Measurements from ENCODE around the gene SLC29A4. TPM values are rescaled to one million over a fixed set of nuclear protein-coding genes. Genes with fewer than 3 reads are reported as not detected.

Gene SLC29A4
- total RNA-seq, 3 donors from 2014 or later: 0.18 to 0.34 (median 0.24) TPM

GRCh38 chr7:5339955-5340354, 57.2 kb downstream of the SLC29A4 start:
- no peaks in the 10 kb centered on the region for H3K4me1 Mint-ChIP-seq (ENCODE audit: low read depth)
- no peak overlapping the region for H3K4me3 Mint-ChIP-seq
- H3K9me3 Mint-ChIP-seq: peaks cover 18% of the 10 kb centered on the region
- DNase-seq (no peak), ATAC-seq (no peak)
- peaks cover 64% of the 10 kb centered on the region for H3K36me3 Mint-ChIP-seq (ENCODE audit: insufficient read depth)
- H3K27me3 Mint-ChIP-seq (ENCODE audit: low read depth): no peaks in the 10 kb centered on the region

GRCh38 chr7:5342631-5343030, 59.9 kb downstream of the SLC29A4 start:
- H3K4me1 Mint-ChIP-seq (ENCODE audit: low read depth): no peaks in the 10 kb centered on the region
- peaks cover 45% of the 10 kb centered on the region for H3K36me3 Mint-ChIP-seq (ENCODE audit: insufficient read depth)
- H3K9me3 Mint-ChIP-seq: peaks cover 8% of the 10 kb centered on the region
- H3K27me3 Mint-ChIP-seq (ENCODE audit: low read depth): no peaks in the 10 kb centered on the region
- DNase-seq: no peak
- ATAC-seq: no peak
- no peak overlapping the region for H3K4me3 Mint-ChIP-seq

- Mint-ChIP-seq H3K36me3 (ENCODE audit: insufficient read depth) (peaks cover 38% of the 10 kb centered on the region), H3K9me3 (peaks cover 8% of the 10 kb centered on the region), H3K4me3 (no peak overlapping the region), H3K4me1 (ENCODE audit: low read depth) (no peaks in the 10 kb centered on the region), H3K27me3 (ENCODE audit: low read depth) (no peaks in the 10 kb centered on the region)
- ATAC-seq (no peak), DNase-seq (no peak)
Observed at GRCh38 chr7:5343884-5344283, 61.1 kb downstream of the SLC29A4 start.

- Mint-ChIP-seq H3K4me3 (no peak overlapping the region), H3K27me3 (ENCODE audit: low read depth) (no peaks in the 10 kb centered on the region), H3K9me3 (peaks cover 8% of the 10 kb centered on the region), H3K36me3 (ENCODE audit: insufficient read depth) (peaks cover 38% of the 10 kb centered on the region), H3K4me1 (ENCODE audit: low read depth) (no peaks in the 10 kb centered on the region)
- DNase-seq (no peak), ATAC-seq (no peak)
Observed at GRCh38 chr7:5344342-5344741, 61.6 kb downstream of the SLC29A4 start.

GRCh38 chr7:5345171-5345570, 62.4 kb downstream of the SLC29A4 start:
- H3K4me1 Mint-ChIP-seq (ENCODE audit: low read depth): no peaks in the 10 kb centered on the region
- H3K9me3 Mint-ChIP-seq: peaks cover 8% of the 10 kb centered on the region
- DNase-seq (no peak), ATAC-seq (no peak)
- no peak overlapping the region for H3K4me3 Mint-ChIP-seq
- H3K36me3 Mint-ChIP-seq (ENCODE audit: insufficient read depth): peaks cover 36% of the 10 kb centered on the region
- H3K27me3 Mint-ChIP-seq (ENCODE audit: low read depth): no peaks in the 10 kb centered on the region

GRCh38 chr7:5345671-5346070, 62.9 kb downstream of the SLC29A4 start:
- H3K36me3 Mint-ChIP-seq (ENCODE audit: insufficient read depth): peaks cover 37% of the 10 kb centered on the region
- DNase-seq (no peak), ATAC-seq (no peak)
- H3K9me3 Mint-ChIP-seq: peaks cover 8% of the 10 kb centered on the region
- no peak overlapping the region for H3K4me3 Mint-ChIP-seq
- H3K27me3 Mint-ChIP-seq (ENCODE audit: low read depth): no peaks in the 10 kb centered on the region
- H3K4me1 Mint-ChIP-seq (ENCODE audit: low read depth): no peaks in the 10 kb centered on the region

GRCh38 chr7:5348134-5349004, 65.6 kb downstream of the SLC29A4 start:
- Mint-ChIP-seq H3K4me3 (no peak overlapping the region), H3K4me1 (ENCODE audit: low read depth) (no peaks in the 10 kb centered on the region), H3K27me3 (ENCODE audit: low read depth) (no peaks in the 10 kb centered on the region), H3K36me3 (ENCODE audit: insufficient read depth) (peaks cover 31% of the 10 kb centered on the region), H3K9me3 (peaks cover 8% of the 10 kb centered on the region)
- ATAC-seq (no peak), DNase-seq (no peak)

- Mint-ChIP-seq H3K4me1 (ENCODE audit: low read depth) (no peaks in the 10 kb centered on the region), H3K27me3 (ENCODE audit: low read depth) (no peaks in the 10 kb centered on the region), H3K9me3 (peaks cover 3% of the 10 kb centered on the region), H3K36me3 (ENCODE audit: insufficient read depth) (peaks cover 28% of the 10 kb centered on the region), H3K4me3 (no peak overlapping the region)
- no peak for DNase-seq
- no peak for ATAC-seq
Observed at GRCh38 chr7:5349005-5349380, 66.2 kb downstream of the SLC29A4 start.

- H3K9me3 Mint-ChIP-seq: no peaks in the 10 kb centered on the region
- H3K27me3 Mint-ChIP-seq (ENCODE audit: low read depth): no peaks in the 10 kb centered on the region
- no peak overlapping the region for H3K4me3 Mint-ChIP-seq
- no peak for DNase-seq
- peaks cover 5% of the 10 kb centered on the region for H3K4me1 Mint-ChIP-seq (ENCODE audit: low read depth)
- peaks cover 22% of the 10 kb centered on the region for H3K36me3 Mint-ChIP-seq (ENCODE audit: insufficient read depth)
- no peak for ATAC-seq
Observed at GRCh38 chr7:5349437-5350173, 66.9 kb downstream of the SLC29A4 start.

- Mint-ChIP-seq H3K27me3 (ENCODE audit: low read depth) (no peaks in the 10 kb centered on the region), H3K4me3 (no peak overlapping the region), H3K4me1 (ENCODE audit: low read depth) (peaks cover 9% of the 10 kb centered on the region), H3K36me3 (ENCODE audit: insufficient read depth) (peaks cover 17% of the 10 kb centered on the region), H3K9me3 (no peaks in the 10 kb centered on the region)
- DNase-seq: no peak
- ATAC-seq: no peak
Observed at GRCh38 chr7:5350174-5350463, 67.4 kb downstream of the SLC29A4 start.

GRCh38 chr7:5350600-5351385, 68.0 kb downstream of the SLC29A4 start:
- DNase-seq (no peak), ATAC-seq (no peak)
- no peaks in the 10 kb centered on the region for H3K9me3 Mint-ChIP-seq
- peaks cover 17% of the 10 kb centered on the region for H3K36me3 Mint-ChIP-seq (ENCODE audit: insufficient read depth)
- H3K4me3 Mint-ChIP-seq: no peak overlapping the region
- H3K4me1 Mint-ChIP-seq (ENCODE audit: low read depth): peaks cover 10% of the 10 kb centered on the region
- H3K27me3 Mint-ChIP-seq (ENCODE audit: low read depth): no peaks in the 10 kb centered on the region

GRCh38 chr7:5351507-5352265, 68.9 kb downstream of the SLC29A4 start:
- DNase-seq (no peak), ATAC-seq (no peak)
- Mint-ChIP-seq H3K4me1 (ENCODE audit: low read depth) (peaks cover 10% of the 10 kb centered on the region), H3K27me3 (ENCODE audit: low read depth) (no peaks in the 10 kb centered on the region), H3K4me3 (no peak overlapping the region), H3K9me3 (no peaks in the 10 kb centered on the region), H3K36me3 (ENCODE audit: insufficient read depth) (peaks cover 22% of the 10 kb centered on the region)

- Mint-ChIP-seq H3K4me1 (ENCODE audit: low read depth) (peaks cover 10% of the 10 kb centered on the region), H3K4me3 (no peak overlapping the region), H3K27me3 (ENCODE audit: low read depth) (no peaks in the 10 kb centered on the region), H3K9me3 (no peaks in the 10 kb centered on the region), H3K36me3 (ENCODE audit: insufficient read depth) (peaks cover 25% of the 10 kb centered on the region)
- DNase-seq (no peak), ATAC-seq (no peak)
Observed at GRCh38 chr7:5352440-5353010, 69.8 kb downstream of the SLC29A4 start.

Measured in activated T-cell treated with anti-CD3 and anti-CD28 coated beads, Interleukin-2, amount 50 U/mL, for 4 hours (primary cell).